Body of pancreas (tissue), 4 donors: Measurements from ENCODE around the gene TCHHL1.

Experiments
- POLR2A ChIP-seq, 3 donors: fragments of 450-650 bp; IDR thresholded peaks; one replicate each; pipeline ENCODE4 v1.6.1; 2016; ENCODE audit warnings: antibody characterized with exemption in 3 of 3, mild to moderate bottlenecking in 2 of 3
- TF ChIP-seq, protein P1 (sequence below), 7 experiments: fragments of 450-650 bp in 4 of 7; fragments of 200-600 bp in 3 of 7; sonication (generic) in 3 of 7; IDR thresholded peaks; one replicate each; pipeline ENCODE4 v1.5.1; 2016 to 2019; ENCODE audit warnings: antibody characterized with exemption in 7 of 7

DNA sequence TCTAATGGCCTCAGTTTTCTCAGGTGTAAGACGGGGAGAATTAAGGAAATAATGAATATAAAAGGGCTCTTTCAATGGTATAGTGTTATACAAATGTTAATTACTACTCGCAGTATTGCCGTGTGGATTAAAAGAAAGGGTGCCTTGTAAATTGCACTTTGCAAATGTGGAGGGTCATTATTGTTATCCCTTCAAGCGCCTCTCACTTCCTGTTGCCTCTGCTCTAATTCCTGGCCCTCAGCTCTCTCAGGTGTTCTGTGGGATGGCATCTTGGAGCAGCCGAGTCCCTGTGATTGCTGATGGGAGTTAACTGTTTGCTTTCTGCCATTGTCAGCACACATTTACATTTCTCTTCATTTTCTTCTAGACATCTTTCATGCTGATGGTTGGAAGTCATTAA lies 45.0 kb downstream of the TCHHL1 start:
- no peak for TF ChIP-seq POLR2A (IDR thresholded peaks at IDR 0.05)
- TF ChIP-seq, protein P1, sequence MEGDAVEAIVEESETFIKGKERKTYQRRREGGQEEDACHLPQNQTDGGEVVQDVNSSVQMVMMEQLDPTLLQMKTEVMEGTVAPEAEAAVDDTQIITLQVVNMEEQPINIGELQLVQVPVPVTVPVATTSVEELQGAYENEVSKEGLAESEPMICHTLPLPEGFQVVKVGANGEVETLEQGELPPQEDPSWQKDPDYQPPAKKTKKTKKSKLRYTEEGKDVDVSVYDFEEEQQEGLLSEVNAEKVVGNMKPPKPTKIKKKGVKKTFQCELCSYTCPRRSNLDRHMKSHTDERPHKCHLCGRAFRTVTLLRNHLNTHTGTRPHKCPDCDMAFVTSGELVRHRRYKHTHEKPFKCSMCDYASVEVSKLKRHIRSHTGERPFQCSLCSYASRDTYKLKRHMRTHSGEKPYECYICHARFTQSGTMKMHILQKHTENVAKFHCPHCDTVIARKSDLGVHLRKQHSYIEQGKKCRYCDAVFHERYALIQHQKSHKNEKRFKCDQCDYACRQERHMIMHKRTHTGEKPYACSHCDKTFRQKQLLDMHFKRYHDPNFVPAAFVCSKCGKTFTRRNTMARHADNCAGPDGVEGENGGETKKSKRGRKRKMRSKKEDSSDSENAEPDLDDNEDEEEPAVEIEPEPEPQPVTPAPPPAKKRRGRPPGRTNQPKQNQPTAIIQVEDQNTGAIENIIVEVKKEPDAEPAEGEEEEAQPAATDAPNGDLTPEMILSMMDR (IDR thresholded peaks at IDR 0.05): no peak
